GM21619 (cell line): ENCODE results near the gene MED20.

Experiments used
- ATAC-seq: cut with Tn5 transposase; IDR thresholded peaks from one replicate; pipeline ENCODE4 v1.9.1; 2021; ENCODE audit not compliant: unreplicated experiment

The MED20 gene

DNA sequence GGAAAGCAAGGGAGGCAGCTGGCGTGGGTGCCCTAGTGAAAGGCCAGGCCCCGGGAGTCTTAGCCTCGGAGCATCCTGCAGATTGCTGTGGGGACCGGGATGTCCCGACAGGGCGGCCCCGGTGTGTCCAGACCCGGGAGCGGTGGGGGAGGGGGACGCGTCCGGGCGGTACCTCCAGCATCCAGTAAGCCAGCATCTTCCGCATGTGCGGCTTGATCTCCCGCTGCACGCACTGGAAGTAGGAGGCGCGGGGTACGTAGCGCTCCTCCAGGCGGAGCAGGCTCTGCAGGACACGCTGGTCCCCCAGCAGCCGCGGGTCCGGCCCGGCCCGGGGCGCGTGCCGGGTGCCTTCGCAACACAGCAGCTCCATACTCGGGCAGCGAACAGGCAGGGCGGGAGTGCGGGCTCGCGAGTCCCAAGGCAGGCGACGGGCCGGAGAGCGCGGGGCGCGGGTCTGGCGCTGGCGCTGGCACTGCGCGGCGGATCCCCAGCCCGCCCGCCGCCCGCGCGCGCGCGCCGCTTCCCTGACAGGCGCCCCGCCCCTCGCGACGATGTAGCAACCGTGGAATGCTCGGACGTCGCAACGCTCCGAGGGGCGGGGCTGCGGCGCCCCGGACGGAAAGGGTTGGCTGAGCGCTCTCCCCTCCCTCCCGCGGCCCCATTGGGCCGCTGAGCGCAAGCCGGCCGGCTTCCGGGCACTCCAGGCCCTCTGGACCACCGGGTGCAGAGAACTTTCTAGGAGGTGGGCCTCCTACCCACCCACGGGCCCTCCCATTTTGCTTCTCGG lies 20.5 kb upstream of the MED20 start, which contains the start of gene CCND3:
Gene CCND3, minus strand, starts transcription at position 529 of the 787 bp plus-strand sequence. Its CDS starts 159 bp downstream, at position 370.
- ATAC-seq: peak; percentile 90

- ATAC-seq: no peak
Measured at GRCh38 chr6:41940759-41941279, 19.9 kb upstream of the MED20 start.

DNA sequence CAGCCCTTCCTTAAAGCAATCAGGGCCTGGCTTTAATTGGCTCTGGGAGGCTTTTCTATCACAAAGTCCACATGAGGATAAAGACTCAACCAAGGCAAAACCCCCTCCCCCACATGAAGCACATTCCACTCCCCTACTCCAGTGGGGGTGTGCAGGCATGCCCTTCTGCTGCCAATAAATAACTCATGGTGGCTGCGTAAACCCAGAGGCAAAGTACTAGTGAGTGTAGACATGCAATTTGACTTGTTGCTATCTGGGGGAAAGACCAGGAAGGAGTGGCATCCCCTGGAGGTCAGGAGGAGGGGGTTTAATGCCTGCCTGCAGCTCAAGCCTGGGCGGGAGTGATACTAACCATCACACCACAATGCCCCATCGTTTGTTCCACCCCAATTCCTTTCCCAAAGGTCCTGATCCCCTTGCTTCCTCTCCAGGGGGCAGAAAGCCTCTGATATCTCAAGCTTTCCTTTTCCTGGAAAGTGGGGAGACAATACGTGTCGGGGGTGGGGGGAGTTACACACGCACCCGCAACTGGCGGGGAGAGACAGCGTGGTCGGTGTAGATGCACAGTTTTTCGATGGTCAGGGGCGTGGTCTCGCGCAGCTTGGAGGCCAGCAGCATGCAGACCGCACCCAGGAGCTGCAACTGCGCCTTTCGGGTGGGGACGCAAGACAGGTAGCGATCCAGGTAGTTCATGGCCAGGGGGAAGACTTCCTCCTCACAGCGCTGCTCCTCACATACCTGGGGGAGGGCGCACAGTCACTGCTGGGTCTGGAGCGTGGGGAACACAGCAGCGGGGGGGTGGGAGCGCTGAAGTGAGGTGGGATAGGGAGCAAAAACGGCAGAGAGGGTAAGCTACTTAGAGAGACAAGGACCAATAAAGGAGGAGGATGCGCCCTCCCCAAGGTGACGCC lies 19.2 kb upstream of the MED20 start:
- no peak for ATAC-seq

DNA sequence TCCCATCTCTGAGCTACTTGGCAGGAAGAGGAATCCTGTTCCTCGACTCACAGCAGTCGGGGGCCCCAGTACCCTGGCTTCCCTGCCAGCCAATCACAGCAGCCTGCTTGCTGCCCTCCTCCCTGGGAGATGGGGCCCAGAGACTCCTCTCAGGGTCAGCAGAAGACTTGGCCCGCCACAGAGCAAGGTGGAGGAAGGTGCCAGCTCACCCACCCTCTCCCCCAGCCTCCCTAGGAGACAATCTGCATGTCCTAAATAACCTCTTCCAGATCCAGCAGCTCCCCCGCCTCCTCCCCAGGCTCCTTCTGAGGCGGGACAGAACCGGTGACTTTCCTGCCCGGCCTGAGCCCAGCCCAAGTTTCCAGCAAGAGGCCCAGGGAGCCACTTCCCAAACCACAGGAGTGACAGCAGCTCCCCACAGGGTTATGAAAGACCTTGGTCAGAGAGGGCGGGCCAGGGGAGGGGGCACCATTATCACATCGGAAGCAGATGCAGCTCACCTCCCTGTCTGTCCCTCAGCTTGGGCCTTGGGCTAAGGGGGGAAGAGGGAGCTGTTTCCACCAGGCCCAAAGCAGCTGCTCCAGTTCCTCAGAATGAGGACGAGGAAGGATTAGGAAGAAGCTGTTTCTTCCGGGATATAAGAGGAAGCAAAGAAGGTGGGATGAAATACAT lies 18.4 kb upstream of the MED20 start:
- no peak for ATAC-seq

- no peak for ATAC-seq
Measured at GRCh38 chr6:41938590-41939175, 17.7 kb upstream of the MED20 start.

- ATAC-seq: no peak
Measured at GRCh38 chr6:41937861-41938574, 17.1 kb upstream of the MED20 start.

DNA sequence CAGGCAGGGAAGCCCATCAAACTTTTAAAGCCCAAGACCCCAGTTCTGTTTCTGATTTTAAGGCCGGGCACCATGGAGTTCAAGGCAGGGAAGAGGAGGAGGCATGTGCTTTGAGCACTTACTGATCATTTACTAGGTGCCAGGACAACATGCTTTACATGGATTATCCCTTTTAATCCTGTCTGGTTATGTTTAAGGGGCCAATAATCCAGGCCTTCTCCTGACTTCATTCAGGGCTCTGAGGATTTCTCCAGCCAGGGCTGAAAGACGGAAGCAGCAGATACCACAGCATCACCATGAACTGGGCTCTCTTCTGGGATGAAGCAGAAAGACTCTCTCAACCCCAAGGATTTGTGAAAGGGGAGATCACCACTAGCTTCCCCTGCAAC lies 16.5 kb upstream of the MED20 start:
- no peak for ATAC-seq

DNA sequence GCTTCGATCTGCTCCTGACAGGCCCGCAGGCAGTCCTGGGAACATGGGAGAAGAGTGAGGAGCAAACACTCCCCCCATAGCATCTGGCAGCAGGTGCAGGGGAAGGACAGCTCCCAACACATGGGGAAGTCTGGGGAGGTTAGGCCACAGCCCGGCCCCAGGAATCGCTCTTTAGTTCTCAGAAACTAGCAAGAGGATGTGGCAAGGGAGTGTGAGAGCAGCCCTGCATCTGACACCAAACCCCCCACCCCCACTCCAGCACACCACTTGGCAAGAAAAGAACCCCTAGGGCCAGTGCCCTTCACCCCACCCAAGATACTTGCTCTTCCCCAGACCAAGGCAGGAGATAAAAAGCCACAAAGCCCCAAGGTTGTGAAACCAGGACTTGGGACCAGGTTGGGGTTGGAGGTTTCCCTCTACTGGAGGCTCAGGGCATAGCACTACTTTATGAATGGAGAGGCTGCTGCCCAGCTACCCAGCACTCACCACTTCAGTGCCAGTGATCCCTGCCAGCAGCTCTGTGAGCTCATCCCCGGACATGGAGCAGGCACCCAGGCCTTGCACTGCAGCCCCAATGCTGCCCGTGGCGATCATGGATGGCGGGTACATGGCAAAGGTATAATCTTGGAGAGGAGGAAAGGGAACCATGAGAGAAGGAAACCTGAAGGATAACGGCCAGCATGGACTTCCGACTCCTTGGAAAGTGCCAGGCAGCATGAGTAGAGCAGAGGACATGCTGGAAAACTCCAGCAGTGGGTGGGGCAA lies 15.3 kb upstream of the MED20 start:
- peak; percentile 48 for ATAC-seq

- no peak for ATAC-seq
Measured at GRCh38 chr6:41935685-41936072, 14.7 kb upstream of the MED20 start.

DNA sequence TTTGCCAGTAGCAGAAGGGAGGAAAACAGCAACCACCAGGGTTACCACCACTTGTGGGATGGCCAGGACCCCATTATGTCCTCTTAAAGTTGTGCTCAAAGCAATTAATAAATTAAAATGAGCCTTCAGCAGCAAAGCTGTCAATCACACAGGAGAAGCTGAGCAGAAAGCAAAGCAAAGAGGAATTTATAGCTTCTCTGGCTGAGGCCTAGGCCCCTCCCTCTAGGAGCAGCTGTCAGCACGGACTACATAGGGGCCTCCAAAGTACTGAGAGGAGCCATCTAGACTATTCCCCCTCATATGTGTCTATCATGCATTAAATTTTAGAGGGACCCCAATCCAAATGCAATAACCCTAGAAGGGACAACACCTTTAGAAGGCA lies 14.2 kb upstream of the MED20 start:
- no peak for ATAC-seq

- ATAC-seq: no peak
Measured at GRCh38 chr6:41934278-41935192, 13.6 kb upstream of the MED20 start.

GRCh38 chr6:41932378-41932777 lies 11.4 kb upstream of the MED20 start:
- no peak for ATAC-seq

DNA sequence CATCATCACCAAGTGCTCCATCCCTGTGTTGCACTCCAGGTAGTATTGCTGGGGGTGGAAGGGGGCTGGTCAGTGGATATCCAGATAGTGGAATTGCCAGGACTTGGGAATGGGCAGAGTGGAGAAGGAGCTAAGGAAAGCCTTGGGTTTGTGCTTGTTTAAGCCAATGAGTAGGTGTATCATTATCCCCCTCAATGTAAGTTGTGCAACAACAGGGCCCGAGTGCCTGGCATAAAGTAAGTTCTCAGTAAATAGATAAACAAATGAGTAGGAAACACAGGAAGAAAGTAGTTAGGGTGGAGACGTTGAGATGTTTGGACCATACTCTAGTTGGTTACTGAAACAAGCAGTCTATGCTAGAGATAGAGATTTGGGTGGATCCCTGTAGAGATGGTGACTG lies 10.9 kb upstream of the MED20 start:
- ATAC-seq: no peak

GRCh38 chr6:41929924-41930323 lies 9.0 kb upstream of the MED20 start:
- no peak for ATAC-seq

GRCh38 chr6:41927253-41927652 lies 6.3 kb upstream of the MED20 start:
- ATAC-seq: no peak

DNA sequence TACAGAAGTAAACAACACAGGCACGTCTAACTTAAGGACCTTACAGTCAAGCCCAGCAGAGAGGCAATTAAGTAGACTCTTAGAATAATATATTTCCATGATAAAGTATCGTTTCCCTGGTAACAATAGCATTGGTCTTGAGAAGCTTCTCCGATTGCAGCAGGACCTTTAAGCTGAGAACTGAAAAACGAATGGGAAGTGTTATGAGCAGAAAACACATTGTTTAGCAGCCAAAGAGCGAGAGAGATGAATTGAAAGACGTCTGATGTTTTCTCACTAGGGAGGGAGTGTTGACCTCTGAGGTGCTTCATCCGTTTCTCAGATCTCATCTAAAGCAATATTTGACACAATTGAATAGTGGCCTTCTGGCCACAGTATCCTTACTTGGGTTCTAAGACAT lies 1.2 kb upstream of the MED20 start:
- ATAC-seq: no peak

- ATAC-seq: no peak
Measured at GRCh38 chr6:41921712-41921998, 716 bp upstream of the MED20 start.

GRCh38 chr6:41917528-41917927 lies 3.4 kb downstream of the MED20 start:
- no peak for ATAC-seq
